Measurements from ENCODE around the gene RBAK. TPM values are rescaled to one million over a fixed set of nuclear protein-coding genes. Genes with fewer than 3 reads are reported as not detected.

RBAK gene
- polyA plus RNA-seq, 2 of the 4 experiments (the other 2 are of a cell fraction) = 6.8 to 11.2 TPM

GRCh38 chr7:4998910-4999309 is 46.8 kb upstream of the RBAK start (continued):
- TF ChIP-seq POLR2AphosphoS2 (conservative IDR thresholded peaks at IDR 0.05; ENCODE audit: low read length) = no peak
- TF ChIP-seq FOSB (CRISPR knock-in tag; IDR thresholded peaks at IDR 0.05) = no peak
- TF ChIP-seq, protein P1, sequence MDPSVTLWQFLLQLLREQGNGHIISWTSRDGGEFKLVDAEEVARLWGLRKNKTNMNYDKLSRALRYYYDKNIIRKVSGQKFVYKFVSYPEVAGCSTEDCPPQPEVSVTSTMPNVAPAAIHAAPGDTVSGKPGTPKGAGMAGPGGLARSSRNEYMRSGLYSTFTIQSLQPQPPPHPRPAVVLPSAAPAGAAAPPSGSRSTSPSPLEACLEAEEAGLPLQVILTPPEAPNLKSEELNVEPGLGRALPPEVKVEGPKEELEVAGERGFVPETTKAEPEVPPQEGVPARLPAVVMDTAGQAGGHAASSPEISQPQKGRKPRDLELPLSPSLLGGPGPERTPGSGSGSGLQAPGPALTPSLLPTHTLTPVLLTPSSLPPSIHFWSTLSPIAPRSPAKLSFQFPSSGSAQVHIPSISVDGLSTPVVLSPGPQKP (IDR thresholded peaks at IDR 0.05; ENCODE audit: low read depth, low read length) = no peak
- TF ChIP-seq, protein P2, sequence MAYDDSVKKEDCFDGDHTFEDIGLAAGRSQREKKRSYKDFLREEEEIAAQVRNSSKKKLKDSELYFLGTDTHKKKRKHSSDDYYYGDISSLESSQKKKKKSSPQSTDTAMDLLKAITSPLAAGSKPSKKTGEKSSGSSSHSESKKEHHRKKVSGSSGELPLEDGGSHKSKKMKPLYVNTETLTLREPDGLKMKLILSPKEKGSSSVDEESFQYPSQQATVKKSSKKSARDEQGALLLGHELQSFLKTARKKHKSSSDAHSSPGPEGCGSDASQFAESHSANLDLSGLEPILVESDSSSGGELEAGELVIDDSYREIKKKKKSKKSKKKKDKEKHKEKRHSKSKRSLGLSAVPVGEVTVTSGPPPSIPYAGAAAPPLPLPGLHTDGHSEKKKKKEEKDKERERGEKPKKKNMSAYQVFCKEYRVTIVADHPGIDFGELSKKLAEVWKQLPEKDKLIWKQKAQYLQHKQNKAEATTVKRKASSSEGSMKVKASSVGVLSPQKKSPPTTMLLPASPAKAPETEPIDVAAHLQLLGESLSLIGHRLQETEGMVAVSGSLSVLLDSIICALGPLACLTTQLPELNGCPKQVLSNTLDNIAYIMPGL (CRISPR knock-in tag; IDR thresholded peaks at IDR 0.05; ENCODE audit: borderline replicate concordance) = no peak

GRCh38 chr7:4999369-4999950 is 46.2 kb upstream of the RBAK start:
- Histone ChIP-seq H3K4me1 (no peaks in the 10 kb centered on the region), H3K4me3 (no peak overlapping the region), H3K4me2 (no peak overlapping the region), H3K27ac (no peak overlapping the region), H3K9me3 (no peaks in the 10 kb centered on the region)
- no peak for ATAC-seq
- TF ChIP-seq KDM1A (IDR thresholded peaks at IDR 0.05; ENCODE audit: low read depth) = no peak
- no peak for TF ChIP-seq SREBF2 (IDR thresholded peaks at IDR 0.05)
- no peak for TF ChIP-seq EP300 (IDR thresholded peaks at IDR 0.05)
- TF ChIP-seq RAD21 (conservative IDR thresholded peaks at IDR 0.05 in 1 of 2, IDR thresholded peaks at IDR 0.05 in 1 of 2) = no peak
- TF ChIP-seq, protein P3, sequence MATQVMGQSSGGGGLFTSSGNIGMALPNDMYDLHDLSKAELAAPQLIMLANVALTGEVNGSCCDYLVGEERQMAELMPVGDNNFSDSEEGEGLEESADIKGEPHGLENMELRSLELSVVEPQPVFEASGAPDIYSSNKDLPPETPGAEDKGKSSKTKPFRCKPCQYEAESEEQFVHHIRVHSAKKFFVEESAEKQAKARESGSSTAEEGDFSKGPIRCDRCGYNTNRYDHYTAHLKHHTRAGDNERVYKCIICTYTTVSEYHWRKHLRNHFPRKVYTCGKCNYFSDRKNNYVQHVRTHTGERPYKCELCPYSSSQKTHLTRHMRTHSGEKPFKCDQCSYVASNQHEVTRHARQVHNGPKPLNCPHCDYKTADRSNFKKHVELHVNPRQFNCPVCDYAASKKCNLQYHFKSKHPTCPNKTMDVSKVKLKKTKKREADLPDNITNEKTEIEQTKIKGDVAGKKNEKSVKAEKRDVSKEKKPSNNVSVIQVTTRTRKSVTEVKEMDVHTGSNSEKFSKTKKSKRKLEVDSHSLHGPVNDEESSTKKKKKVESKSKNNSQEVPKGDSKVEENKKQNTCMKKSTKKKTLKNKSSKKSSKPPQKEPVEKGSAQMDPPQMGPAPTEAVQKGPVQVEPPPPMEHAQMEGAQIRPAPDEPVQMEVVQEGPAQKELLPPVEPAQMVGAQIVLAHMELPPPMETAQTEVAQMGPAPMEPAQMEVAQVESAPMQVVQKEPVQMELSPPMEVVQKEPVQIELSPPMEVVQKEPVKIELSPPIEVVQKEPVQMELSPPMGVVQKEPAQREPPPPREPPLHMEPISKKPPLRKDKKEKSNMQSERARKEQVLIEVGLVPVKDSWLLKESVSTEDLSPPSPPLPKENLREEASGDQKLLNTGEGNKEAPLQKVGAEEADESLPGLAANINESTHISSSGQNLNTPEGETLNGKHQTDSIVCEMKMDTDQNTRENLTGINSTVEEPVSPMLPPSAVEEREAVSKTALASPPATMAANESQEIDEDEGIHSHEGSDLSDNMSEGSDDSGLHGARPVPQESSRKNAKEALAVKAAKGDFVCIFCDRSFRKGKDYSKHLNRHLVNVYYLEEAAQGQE (IDR thresholded peaks at IDR 0.05) = no peak
- TF ChIP-seq ZC3H11A (IDR thresholded peaks at IDR 0.05) = no peak
- no peak for TF ChIP-seq RCOR1 (IDR thresholded peaks at IDR 0.05; ENCODE audit: low read depth, low read length)
- no peak for TF ChIP-seq CBX8 (IDR thresholded peaks at IDR 0.05)
- TF ChIP-seq, protein P4, sequence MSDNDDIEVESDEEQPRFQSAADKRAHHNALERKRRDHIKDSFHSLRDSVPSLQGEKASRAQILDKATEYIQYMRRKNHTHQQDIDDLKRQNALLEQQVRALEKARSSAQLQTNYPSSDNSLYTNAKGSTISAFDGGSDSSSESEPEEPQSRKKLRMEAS (IDR thresholded peaks at IDR 0.05) = no peak
- no peak for TF ChIP-seq NPAS2 (CRISPR knock-in tag; IDR thresholded peaks at IDR 0.05; ENCODE audit: borderline replicate concordance)
- TF ChIP-seq FOSL2 (IDR thresholded peaks at IDR 0.05) = no peak
- TF ChIP-seq FOSL2 (CRISPR knock-in tag; IDR thresholded peaks at IDR 0.05) = no peak
- TF ChIP-seq POLR2A (IDR thresholded peaks at IDR 0.05; ENCODE audit: low read length) = no peak
- no peak for TF ChIP-seq ESRRA (IDR thresholded peaks at IDR 0.05; ENCODE audit: borderline replicate concordance, low read length)
- TF ChIP-seq, protein P5, sequence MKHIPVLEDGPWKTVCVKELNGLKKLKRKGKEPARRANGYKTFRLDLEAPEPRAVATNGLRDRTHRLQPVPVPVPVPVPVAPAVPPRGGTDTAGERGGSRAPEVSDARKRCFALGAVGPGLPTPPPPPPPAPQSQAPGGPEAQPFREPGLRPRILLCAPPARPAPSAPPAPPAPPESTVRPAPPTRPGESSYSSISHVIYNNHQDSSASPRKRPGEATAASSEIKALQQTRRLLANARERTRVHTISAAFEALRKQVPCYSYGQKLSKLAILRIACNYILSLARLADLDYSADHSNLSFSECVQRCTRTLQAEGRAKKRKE (CRISPR knock-in tag; IDR thresholded peaks at IDR 0.05; ENCODE audit: low read depth) = no peak
- TF ChIP-seq PHF8 (IDR thresholded peaks at IDR 0.05; ENCODE audit: borderline replicate concordance, low read depth) = no peak
- no peak for TF ChIP-seq KDM5A (IDR thresholded peaks at IDR 0.05)
- no peak for TF ChIP-seq RNF2 (IDR thresholded peaks at IDR 0.05; ENCODE audit: borderline replicate concordance, low read depth)
- no peak for TF ChIP-seq HDAC2 (IDR thresholded peaks at IDR 0.05)
- TF ChIP-seq NR3C1 (IDR thresholded peaks at IDR 0.05) = no peak
- no peak for TF ChIP-seq SMC3 (IDR thresholded peaks at IDR 0.05)
- ChIA-PET POLR2A (interaction anchor here (0.6 kb wide), 1 partner anchor 355 kb away, joined by 5 read pairs; no protein-coding TSS in a partner anchor), CTCF (interaction anchor here (1.0 to 1.6 kb wide), 3 partner anchors 9 to 142 kb away, joined by 3 read pairs; no protein-coding TSS in a partner anchor)
- DNase-seq (ENCODE audit: low read depth in 1 of 2, low spot score in 1 of 2) = no peak
- 91% methylated on average over 5 of the region's 5 CpGs for WGBS (ENCODE audit: missing lambda C conversion rate)
- no peak for FAIRE-seq
